ENCODE measurements around the gene CAMK2A. TPM values are rescaled to one million over a fixed set of nuclear protein-coding genes. Genes with fewer than 3 reads are reported as not detected.

The CAMK2A gene
- total and polyA plus RNA-seq, 2 donors, result 0.09 to 0.39 TPM

DNA sequence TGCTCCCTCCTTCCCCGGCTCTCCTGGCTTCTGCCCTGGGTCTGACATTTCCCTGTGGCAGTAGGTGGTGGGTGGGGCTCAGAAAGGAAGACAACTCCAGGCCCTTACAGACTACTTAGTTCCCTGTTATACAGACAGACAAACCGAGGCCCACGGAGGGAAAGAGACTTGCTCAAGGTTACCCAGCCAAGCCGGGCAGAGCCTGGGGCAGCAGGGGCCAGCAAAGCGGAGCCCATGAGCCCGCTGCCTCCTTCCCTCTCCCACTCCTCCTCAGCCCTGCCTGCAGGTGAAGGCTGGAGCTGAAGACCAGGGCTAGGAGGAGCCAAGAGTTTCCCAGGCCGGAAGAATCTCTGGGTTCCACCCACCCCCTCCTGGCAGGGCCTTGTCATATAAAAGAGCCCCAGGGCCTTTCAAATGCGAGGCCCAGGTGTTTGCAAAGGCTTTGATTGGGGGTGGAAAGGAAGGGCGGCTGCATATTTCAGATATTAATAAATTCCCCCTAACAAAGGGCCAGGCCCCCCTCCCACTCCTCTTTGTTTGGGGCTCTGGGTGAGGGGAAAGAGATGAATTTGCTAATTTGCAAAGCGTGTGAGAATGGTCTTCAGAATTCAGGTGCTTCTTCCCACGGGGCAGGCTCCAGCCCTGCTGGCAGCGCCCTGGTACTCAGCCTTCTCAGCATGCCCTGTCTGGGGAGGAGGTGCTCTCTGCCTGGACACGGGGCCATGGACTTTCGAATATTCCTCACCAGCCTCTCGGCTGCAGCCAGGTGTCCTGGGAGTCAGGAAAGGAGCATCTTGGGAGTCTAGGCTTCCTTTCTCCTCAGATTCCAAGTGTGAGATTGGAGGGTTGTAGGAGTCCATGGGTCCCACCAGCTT is 78.2 kb downstream of the CAMK2A start:
- Histone ChIP-seq H3K27me3 (ENCODE audit: control insufficient read depth in 2 of 2, insufficient read depth in 1 of 2, low read length in 1 of 2) (peaks cover 0 to 29% of the 10 kb centered on the region in 2 donors), H3K36me3 (ENCODE audit: control insufficient read depth in 2 of 2, insufficient read depth in 2 of 2, low read length in 1 of 2) (no peaks in the 10 kb centered on the region), H3K4me3 (ENCODE audit: low read length in 2 of 2) (no peak overlapping the region), H3K9me3 (ENCODE audit: control insufficient read depth in 2 of 2, insufficient read depth in 1 of 2, low read length in 1 of 2) (no peaks in the 10 kb centered on the region), H3K4me1 (ENCODE audit: control insufficient read depth in 2 of 2, insufficient read depth in 2 of 2, low read length in 2 of 2) (peaks cover 0 to 15% of the 10 kb centered on the region in 2 donors), H3K27ac (ENCODE audit: low read depth in 1 of 2, low read length in 1 of 2) (no peak overlapping the region)
- DNase-seq (ENCODE audit: low read depth in 6 of 9, low spot score in 9 of 9), result no peak
- 92% methylated on average over 15 of the region's 15 CpGs for WGBS

DNA sequence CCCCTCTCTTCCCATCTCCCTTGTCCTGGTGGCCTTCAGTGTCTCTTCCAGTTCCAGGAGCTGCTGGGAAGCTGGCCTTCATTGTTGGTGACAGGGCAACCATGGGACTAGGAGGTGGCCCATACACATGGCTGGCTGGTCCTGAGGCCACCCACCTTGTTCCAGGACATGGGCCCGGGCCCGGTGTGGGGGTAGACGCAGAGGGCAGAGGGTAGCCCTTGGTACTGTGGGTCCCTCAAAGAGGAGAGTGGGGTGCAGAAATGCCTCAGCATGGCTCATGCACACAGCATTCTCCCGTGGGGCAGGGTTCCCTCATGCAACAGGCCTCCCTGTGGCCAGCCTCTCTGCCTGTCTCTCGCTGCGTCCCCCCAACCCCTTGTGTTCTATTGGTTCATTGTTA is 78.9 kb downstream of the CAMK2A start:
- H3K27ac ChIP-seq (ENCODE audit: low read depth in 1 of 2, low read length in 1 of 2), result no peak overlapping the region
- H3K4me1 ChIP-seq (ENCODE audit: control insufficient read depth in 2 of 2, insufficient read depth in 2 of 2, low read length in 2 of 2), result peaks cover 0 to 18% of the 10 kb centered on the region in 2 donors
- H3K9me3 ChIP-seq (ENCODE audit: control insufficient read depth in 2 of 2, insufficient read depth in 1 of 2, low read length in 1 of 2), result no peaks in the 10 kb centered on the region
- H3K36me3 ChIP-seq (ENCODE audit: control insufficient read depth in 2 of 2, insufficient read depth in 2 of 2, low read length in 1 of 2), result no peaks in the 10 kb centered on the region
- peaks cover 0 to 29% of the 10 kb centered on the region in 2 donors for H3K27me3 ChIP-seq (ENCODE audit: control insufficient read depth in 2 of 2, insufficient read depth in 1 of 2, low read length in 1 of 2)
- 81% methylated on average over 6 of the region's 6 CpGs for WGBS
- H3K4me3 ChIP-seq (ENCODE audit: low read length in 2 of 2), result no peak overlapping the region
- DNase-seq (ENCODE audit: low read depth in 6 of 9, low spot score in 9 of 9), result no peak

DNA sequence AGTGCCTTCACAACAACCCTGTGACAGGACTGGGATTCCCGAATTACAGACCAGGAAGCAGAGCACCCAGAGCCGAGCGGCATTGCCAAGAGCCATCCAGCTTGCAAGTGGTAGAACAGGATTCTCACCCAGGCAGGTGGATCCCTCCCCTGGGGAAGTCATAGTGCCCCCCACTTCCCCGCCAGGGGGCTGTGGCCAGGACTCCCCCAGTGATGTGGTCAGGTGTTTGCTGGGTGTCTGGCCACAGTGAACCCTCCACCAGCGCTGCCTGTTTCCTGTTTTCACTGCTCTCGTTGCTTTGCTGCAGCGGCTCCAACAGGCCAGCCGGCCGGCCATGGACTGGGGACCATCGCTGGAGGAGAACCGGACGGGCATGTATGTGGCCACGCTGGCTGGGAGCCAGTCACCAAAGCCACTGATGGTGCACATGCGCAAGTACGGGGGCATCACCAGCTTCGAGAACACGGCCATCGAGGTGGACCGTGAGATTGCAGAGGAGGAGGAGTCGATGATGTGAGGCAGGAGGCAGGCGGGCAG is 80.4 kb downstream of the CAMK2A start:
- H3K27ac ChIP-seq (ENCODE audit: low read depth in 1 of 2, low read length in 1 of 2), result no peak overlapping the region
- peaks cover 0 to 29% of the 10 kb centered on the region in 2 donors for H3K27me3 ChIP-seq (ENCODE audit: control insufficient read depth in 2 of 2, insufficient read depth in 1 of 2, low read length in 1 of 2)
- no peak overlapping the region for H3K4me3 ChIP-seq (ENCODE audit: low read length in 2 of 2)
- peak in 1 of 9 donors; percentile 10 for DNase-seq (ENCODE audit: low read depth in 6 of 9, low spot score in 9 of 9)
- no peaks in the 10 kb centered on the region for H3K9me3 ChIP-seq (ENCODE audit: control insufficient read depth in 2 of 2, insufficient read depth in 1 of 2, low read length in 1 of 2)
- WGBS, result 6% methylated on average over 21 of the region's 21 CpGs
- H3K36me3 ChIP-seq (ENCODE audit: control insufficient read depth in 2 of 2, insufficient read depth in 2 of 2, low read length in 1 of 2), result no peaks in the 10 kb centered on the region
- H3K4me1 ChIP-seq (ENCODE audit: control insufficient read depth in 2 of 2, insufficient read depth in 2 of 2, low read length in 2 of 2), result peaks cover 0 to 18% of the 10 kb centered on the region in 2 donors

DNA sequence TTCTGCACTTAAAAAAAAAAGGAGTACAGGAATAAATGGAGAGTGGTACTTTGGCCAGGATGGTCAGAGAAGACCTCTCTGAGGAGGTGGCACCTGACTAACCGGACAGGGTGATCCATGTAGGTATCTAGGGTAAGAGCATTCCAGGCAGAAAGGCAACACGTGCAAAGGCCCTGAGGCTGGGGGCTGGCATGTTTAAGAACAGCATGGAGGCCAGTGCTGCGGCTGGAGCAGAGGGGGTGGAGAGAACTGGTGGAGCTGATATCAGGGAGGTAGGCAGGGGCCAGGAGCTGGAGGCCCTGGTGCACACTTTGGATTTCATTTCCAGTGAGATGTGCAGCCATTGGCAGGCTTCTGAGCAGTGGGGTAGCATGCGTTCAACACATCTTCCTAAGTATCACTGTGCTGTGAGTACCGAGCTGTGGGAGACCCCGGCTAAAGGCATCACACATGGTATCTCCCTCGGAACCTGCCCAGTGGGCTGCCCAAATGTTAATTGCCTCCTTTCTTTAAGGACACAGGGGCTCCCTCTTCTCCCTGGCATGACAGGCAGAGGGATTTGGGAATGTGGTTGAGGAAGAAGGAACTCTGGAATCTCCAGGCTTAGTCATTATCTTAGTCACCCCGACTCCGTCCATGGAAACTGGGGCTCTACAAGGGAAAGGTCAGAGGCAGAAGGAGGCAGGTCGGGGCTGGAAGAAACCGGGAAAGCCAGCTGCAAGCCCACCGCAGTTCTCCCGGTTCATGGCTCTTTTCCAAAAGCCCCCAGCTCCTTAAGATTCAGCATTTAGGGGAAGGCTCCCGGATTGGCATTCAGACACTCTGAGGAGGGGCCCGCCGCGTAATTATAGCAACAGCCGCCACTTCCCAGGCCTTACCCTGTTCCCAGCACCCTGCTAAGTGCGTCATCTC is 81.1 kb downstream of the CAMK2A start:
- Histone ChIP-seq H3K9me3 (ENCODE audit: control insufficient read depth in 2 of 2, insufficient read depth in 1 of 2, low read length in 1 of 2) (no peaks in the 10 kb centered on the region), H3K4me3 (ENCODE audit: low read length in 2 of 2) (no peak overlapping the region), H3K4me1 (ENCODE audit: control insufficient read depth in 2 of 2, insufficient read depth in 2 of 2, low read length in 2 of 2) (peaks cover 0 to 18% of the 10 kb centered on the region in 2 donors), H3K27me3 (ENCODE audit: control insufficient read depth in 2 of 2, insufficient read depth in 1 of 2, low read length in 1 of 2) (peaks cover 0 to 29% of the 10 kb centered on the region in 2 donors), H3K27ac (ENCODE audit: low read depth in 1 of 2, low read length in 1 of 2) (no peak overlapping the region), H3K36me3 (ENCODE audit: control insufficient read depth in 2 of 2, insufficient read depth in 2 of 2, low read length in 1 of 2) (no peaks in the 10 kb centered on the region)
- 58% methylated on average over 19 of the region's 19 CpGs for WGBS
- DNase-seq (ENCODE audit: low read depth in 6 of 9, low spot score in 9 of 9), result no peak

DNA sequence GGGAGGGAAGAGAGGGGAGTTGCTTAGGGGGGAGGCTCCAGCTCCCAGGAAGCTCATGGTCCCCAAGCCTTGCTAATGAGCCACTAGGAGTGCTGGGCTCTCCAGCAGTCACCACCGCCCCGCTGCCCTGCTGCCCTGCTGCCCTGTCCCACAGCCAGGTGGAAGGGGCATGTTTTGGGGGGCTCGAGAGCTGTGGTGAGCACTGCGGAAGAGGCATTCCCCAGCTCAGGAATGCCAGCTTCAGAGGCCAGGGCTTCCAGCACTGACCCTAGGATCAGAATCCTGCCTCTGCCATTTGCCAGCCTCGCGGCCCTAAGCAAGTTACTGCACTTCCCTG is 82.8 kb downstream of the CAMK2A start:
- 96% methylated on average over 6 of the region's 6 CpGs for WGBS
- DNase-seq (ENCODE audit: low read depth in 6 of 9, low spot score in 9 of 9), result no peak
- Histone ChIP-seq H3K9me3 (ENCODE audit: control insufficient read depth in 2 of 2, insufficient read depth in 1 of 2, low read length in 1 of 2) (no peaks in the 10 kb centered on the region), H3K4me3 (ENCODE audit: low read length in 2 of 2) (no peak overlapping the region), H3K27me3 (ENCODE audit: control insufficient read depth in 2 of 2, insufficient read depth in 1 of 2, low read length in 1 of 2) (peaks cover 0 to 29% of the 10 kb centered on the region in 2 donors), H3K4me1 (ENCODE audit: control insufficient read depth in 2 of 2, insufficient read depth in 2 of 2, low read length in 2 of 2) (peaks cover 0 to 18% of the 10 kb centered on the region in 2 donors), H3K27ac (ENCODE audit: low read depth in 1 of 2, low read length in 1 of 2) (no peak overlapping the region), H3K36me3 (ENCODE audit: control insufficient read depth in 2 of 2, insufficient read depth in 2 of 2, low read length in 1 of 2) (no peaks in the 10 kb centered on the region)

DNA sequence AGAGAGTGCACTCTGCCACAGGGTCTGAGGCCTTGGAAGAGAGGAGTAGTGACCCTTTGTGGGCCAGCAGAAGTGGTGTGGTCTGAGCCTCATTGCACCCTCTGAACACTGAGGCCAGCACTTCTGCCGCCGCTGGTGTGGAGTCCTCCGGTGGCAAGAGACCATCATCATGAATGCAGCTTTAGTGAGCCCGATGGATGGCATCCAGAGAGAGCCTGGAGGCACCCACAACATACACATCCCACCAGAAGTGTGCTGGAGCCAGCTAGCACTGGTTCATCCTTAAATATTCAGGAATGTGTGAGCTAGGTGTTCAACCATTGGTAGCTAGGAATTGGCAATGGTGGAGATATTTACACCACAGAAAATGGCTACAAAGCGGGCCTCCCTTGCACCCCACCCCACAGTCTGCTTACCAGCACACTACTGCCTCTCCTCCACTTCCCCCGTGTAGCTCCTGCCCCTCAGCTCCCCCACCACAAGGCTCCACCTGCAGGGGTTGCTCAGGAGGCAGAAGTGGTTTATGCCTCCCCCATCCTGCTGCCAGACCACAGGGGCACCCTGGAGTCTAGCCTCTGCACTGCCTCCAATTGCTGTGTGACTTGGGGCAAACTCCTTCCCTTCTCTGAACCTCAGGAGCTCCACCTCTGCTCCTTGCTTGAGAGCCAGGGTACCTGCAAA is 83.3 kb downstream of the CAMK2A start:
- no peak overlapping the region for H3K27ac ChIP-seq (ENCODE audit: low read depth in 1 of 2, low read length in 1 of 2)
- no peaks in the 10 kb centered on the region for H3K36me3 ChIP-seq (ENCODE audit: control insufficient read depth in 2 of 2, insufficient read depth in 2 of 2, low read length in 1 of 2)
- H3K9me3 ChIP-seq (ENCODE audit: control insufficient read depth in 2 of 2, insufficient read depth in 1 of 2, low read length in 1 of 2), result no peaks in the 10 kb centered on the region
- H3K4me3 ChIP-seq (ENCODE audit: low read length in 2 of 2), result no peak overlapping the region
- DNase-seq (ENCODE audit: low read depth in 6 of 9, low spot score in 9 of 9), result peak in 2 of 9 donors; percentile 7 to 15
- H3K4me1 ChIP-seq (ENCODE audit: control insufficient read depth in 2 of 2, insufficient read depth in 2 of 2, low read length in 2 of 2), result peaks cover 0 to 18% of the 10 kb centered on the region in 2 donors
- H3K27me3 ChIP-seq (ENCODE audit: control insufficient read depth in 2 of 2, insufficient read depth in 1 of 2, low read length in 1 of 2), result peaks cover 0 to 27% of the 10 kb centered on the region in 2 donors
- 77% methylated on average over 6 of the region's 6 CpGs for WGBS

DNA sequence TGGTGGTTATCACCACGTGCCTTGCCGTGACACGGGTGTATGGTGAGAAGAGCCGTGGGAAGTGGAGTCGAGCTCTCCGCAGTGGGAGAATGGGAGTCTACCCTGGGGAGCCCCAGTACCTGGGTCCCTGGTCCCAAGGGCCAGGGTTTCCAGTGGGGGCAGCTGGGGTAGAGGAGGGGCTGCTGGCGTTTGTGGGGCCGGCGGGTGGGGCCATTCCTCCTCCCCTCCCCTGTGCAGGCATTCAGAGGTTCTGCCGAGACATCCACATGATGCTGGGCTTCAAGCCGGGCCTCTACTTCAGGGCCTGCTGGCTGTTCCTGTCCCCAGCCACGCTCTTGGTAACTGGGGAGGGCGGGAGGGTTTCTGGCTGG is 85.0 kb downstream of the CAMK2A start:
- 97% methylated on average over 13 of the region's 13 CpGs for whole genome bisulfite sequencing
- Histone ChIP-seq H3K27me3 (ENCODE audit: control insufficient read depth in 2 of 2, insufficient read depth in 1 of 2, low read length in 1 of 2) (peaks cover 0 to 21% of the 10 kb centered on the region in 2 donors), H3K36me3 (ENCODE audit: control insufficient read depth in 2 of 2, insufficient read depth in 2 of 2, low read length in 1 of 2) (no peaks in the 10 kb centered on the region), H3K4me3 (ENCODE audit: low read length in 2 of 2) (no peak overlapping the region), H3K9me3 (ENCODE audit: control insufficient read depth in 2 of 2, insufficient read depth in 1 of 2, low read length in 1 of 2) (no peaks in the 10 kb centered on the region), H3K4me1 (ENCODE audit: control insufficient read depth in 2 of 2, insufficient read depth in 2 of 2, low read length in 2 of 2) (peaks cover 0 to 18% of the 10 kb centered on the region in 2 donors), H3K27ac (ENCODE audit: low read depth in 1 of 2, low read length in 1 of 2) (no peak overlapping the region)
- no peak for DNase-seq (ENCODE audit: low read depth in 6 of 9, low spot score in 9 of 9)

DNA sequence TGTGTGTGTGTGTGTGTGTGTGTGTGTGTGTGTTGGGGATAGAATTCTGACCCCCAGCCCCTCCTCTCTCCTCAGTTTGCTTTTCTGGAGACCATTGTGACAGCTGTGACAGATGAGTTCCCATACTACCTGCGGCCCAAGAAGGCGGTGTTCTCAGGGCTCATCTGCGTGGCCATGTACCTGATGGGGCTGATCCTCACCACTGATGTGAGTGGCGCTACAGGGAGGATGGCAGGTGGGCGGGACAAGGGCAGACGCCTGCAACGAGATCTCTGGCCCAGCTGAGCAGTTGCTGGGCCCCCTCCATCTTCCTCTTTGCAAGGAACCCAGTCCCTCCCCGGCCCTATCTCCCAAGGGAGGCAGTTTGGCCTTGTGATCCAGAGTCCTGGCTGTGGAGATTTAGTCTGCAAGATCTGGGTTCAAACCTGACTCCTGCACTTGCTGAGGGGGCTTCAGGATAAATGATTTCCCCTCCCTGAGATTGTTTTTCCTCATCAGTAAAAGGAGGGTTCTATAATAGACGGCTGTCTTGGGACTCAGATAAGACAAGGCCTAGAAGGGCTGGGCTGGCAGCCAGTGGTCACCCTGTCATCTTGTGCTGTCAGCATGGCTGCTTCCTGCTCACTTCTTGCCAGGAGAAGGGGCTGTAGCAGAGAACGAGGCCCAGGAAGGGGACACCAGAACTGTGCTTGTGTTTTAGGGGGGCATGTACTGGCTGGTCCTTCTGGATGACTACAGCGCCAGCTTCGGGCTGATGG is 85.6 kb downstream of the CAMK2A start:
- no peaks in the 10 kb centered on the region for H3K9me3 ChIP-seq (ENCODE audit: control insufficient read depth in 2 of 2, insufficient read depth in 1 of 2, low read length in 1 of 2)
- H3K4me1 ChIP-seq (ENCODE audit: control insufficient read depth in 2 of 2, insufficient read depth in 2 of 2, low read length in 2 of 2), result peaks cover 0 to 14% of the 10 kb centered on the region in 2 donors
- DNase-seq (ENCODE audit: low read depth in 6 of 9, low spot score in 9 of 9), result no peak
- peaks cover 0 to 16% of the 10 kb centered on the region in 2 donors for H3K27me3 ChIP-seq (ENCODE audit: control insufficient read depth in 2 of 2, insufficient read depth in 1 of 2, low read length in 1 of 2)
- H3K36me3 ChIP-seq (ENCODE audit: control insufficient read depth in 2 of 2, insufficient read depth in 2 of 2, low read length in 1 of 2), result no peaks in the 10 kb centered on the region
- H3K4me3 ChIP-seq (ENCODE audit: low read length in 2 of 2), result no peak overlapping the region
- H3K27ac ChIP-seq (ENCODE audit: low read depth in 1 of 2, low read length in 1 of 2), result no peak overlapping the region
- WGBS, result 89% methylated on average over 12 of the region's 12 CpGs
